ENCODE measurements around the gene ARMC8. TPM values are rescaled to one million over a fixed set of nuclear protein-coding genes. Genes with fewer than 3 reads are reported as not detected.

ARMC8 gene
- total RNA-seq, 1 experiment from 2014 or later: 63.6 TPM

DNA sequence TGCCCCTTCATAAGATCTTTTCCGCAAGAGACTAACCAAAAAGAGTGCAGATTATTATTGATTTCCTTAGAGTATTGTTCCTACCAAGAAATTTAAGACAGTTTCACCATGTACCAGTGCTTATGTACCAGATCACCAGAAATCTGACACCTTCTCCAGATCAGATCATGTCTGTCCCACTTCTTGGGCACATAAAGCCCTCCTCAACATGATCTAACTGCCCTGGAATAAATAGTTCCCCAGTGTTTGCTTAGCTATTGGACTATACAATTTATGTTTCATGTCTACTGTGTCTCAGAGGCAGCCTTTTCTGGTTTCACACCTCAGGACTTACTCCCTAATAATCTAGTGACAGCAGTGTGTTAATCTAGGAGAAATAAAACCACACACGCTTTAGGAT is 95.7 kb downstream of the ARMC8 start:
- Histone ChIP-seq H3K14ac (ENCODE audit: insufficient read depth, low read length) (no peak overlapping the region), H4K91ac (ENCODE audit: insufficient read length, low read depth, low read length) (no peak overlapping the region), H2BK5ac (ENCODE audit: insufficient read length, low read length) (no peak overlapping the region), H3K9me3 (ENCODE audit: control insufficient read depth, low read depth, low read length) (no peaks in the 10 kb centered on the region), H2BK12ac (ENCODE audit: insufficient read length, low read depth, low read length) (no peak overlapping the region), H3K4me1 (ENCODE audit: insufficient read depth, low read length) (no peaks in the 10 kb centered on the region), H3K79me2 (ENCODE audit: insufficient read depth, low read length) (no peaks in the 10 kb centered on the region), H2BK15ac (ENCODE audit: low read depth, low read length) (no peak overlapping the region), H3K79me1 (ENCODE audit: insufficient read depth, low read depth, low read length, poor library complexity, severe bottlenecking) (no peaks in the 10 kb centered on the region), H2AK5ac (ENCODE audit: insufficient read length, low read length) (no peak overlapping the region), H3K27me3 (ENCODE audit: insufficient read depth, low read length) (no peaks in the 10 kb centered on the region), H3K4ac (ENCODE audit: low read depth, low read length) (no peak overlapping the region), H3T11ph (ENCODE audit: low read length) (no peak overlapping the region), H3K18ac (ENCODE audit: insufficient read length, low read depth, low read length) (no peak overlapping the region), H3K9ac (ENCODE audit: extremely low read depth, insufficient read length, low read length) (no peak overlapping the region), H2BK20ac (ENCODE audit: low read depth, low read length, poor library complexity, severe bottlenecking) (no peak overlapping the region), H4K8ac (replicated peaks; ENCODE audit: insufficient read length, low read depth, low read length) (no peak overlapping the region), H3K4me2 (ENCODE audit: insufficient read depth, insufficient read length, low read length) (no peak overlapping the region), H2BK120ac (ENCODE audit: low read depth, low read length, poor library complexity, severe bottlenecking) (no peak overlapping the region), H4K20me1 (ENCODE audit: control insufficient read depth, insufficient read depth, insufficient read length) (no peaks in the 10 kb centered on the region), H2AFZ (ENCODE audit: low read length) (no peak overlapping the region), H4K5ac (ENCODE audit: insufficient read length, low read depth, low read length) (no peak overlapping the region), H3K23me2 (ENCODE audit: insufficient read length, low read depth, low read length, poor library complexity, severe bottlenecking) (no peaks in the 10 kb centered on the region), H3K23ac (ENCODE audit: insufficient read length, low read depth, low read length) (no peak overlapping the region), H3K27ac (ENCODE audit: insufficient read length, low read depth, low read length) (no peak overlapping the region), H3K56ac (ENCODE audit: insufficient read length, low read depth, low read length) (no peak overlapping the region)
- TF ChIP-seq, protein P1, sequence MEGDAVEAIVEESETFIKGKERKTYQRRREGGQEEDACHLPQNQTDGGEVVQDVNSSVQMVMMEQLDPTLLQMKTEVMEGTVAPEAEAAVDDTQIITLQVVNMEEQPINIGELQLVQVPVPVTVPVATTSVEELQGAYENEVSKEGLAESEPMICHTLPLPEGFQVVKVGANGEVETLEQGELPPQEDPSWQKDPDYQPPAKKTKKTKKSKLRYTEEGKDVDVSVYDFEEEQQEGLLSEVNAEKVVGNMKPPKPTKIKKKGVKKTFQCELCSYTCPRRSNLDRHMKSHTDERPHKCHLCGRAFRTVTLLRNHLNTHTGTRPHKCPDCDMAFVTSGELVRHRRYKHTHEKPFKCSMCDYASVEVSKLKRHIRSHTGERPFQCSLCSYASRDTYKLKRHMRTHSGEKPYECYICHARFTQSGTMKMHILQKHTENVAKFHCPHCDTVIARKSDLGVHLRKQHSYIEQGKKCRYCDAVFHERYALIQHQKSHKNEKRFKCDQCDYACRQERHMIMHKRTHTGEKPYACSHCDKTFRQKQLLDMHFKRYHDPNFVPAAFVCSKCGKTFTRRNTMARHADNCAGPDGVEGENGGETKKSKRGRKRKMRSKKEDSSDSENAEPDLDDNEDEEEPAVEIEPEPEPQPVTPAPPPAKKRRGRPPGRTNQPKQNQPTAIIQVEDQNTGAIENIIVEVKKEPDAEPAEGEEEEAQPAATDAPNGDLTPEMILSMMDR (conservative IDR thresholded peaks at IDR 0.05): no peak
- no peak overlapping the region for H3K27ac Mint-ChIP-seq
- H3K27me3 Mint-ChIP-seq (ENCODE audit: low read depth): no peaks in the 10 kb centered on the region
- no peaks in the 10 kb centered on the region for H3K9me3 Mint-ChIP-seq
- no peak for DNase-seq
- no CpG with 5 or more reads among the region's 2 CpGs for WGBS (ENCODE audit: extremely low coverage, insufficient read length, low lambda C conversion rate)
- H3K4me3 Mint-ChIP-seq: no peak overlapping the region
- peaks cover 9 to 12% of the 10 kb centered on the region in 2 experiments for H3K4me1 Mint-ChIP-seq
- H3K36me3 Mint-ChIP-seq (ENCODE audit: insufficient read depth in 1 of 3, low read depth in 3 of 3): peaks cover 0 to 7% (median 2%) of the 10 kb centered on the region in 3 experiments; a peak in 3 of 7 replicates

All from H9 (cell line).